ENCODE measurements around the gene DDX23.
"Not testable (repeated sequence)": the region's sequence is repeated elsewhere in the genome, so short reads cannot be mapped to it uniquely, and the experiment has no call there.

The DDX23 gene

DNA sequence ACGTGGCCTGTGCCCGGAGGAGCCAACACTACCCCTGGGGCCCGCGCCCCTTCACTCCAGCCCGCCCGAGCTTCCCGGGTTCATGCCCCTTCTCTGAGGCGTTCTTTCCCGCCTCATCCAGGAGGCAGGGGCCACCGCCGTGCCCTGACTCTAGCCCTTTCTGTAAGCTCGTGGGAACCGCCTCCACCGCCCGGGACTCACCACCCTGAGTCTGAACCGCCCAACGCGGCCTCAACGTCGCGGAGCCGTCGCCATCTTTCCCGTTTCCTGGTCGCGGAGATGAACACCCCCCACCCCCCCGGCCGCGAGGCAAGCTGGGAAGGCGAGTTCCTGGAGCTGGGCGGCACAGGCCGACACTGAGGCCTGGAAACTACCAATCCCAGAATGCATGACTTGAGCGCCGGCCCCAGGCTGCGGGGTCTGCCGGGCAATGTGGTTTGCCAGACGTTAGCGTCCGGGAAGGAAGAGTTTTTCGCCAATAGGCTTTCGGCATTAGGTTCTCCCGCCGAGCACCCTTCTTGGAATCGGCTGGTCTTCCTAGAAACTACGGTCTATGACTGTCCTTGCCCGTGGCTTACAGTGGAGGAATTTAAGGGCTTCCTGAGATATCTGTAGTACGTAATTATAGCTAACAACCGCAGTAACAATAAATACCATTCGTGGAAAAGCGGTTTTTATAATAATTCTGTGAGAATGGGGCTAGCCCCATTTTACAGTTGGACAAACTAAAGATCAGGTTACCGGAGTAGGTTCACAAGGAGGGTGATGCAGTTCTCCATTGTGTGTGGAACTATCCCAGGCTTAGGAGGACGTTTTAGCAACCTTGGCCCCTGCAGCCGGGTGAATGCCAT, at the start of gene DDX23:
TSS of gene DDX23 (minus strand) at position 281 of the 851 bp plus-strand sequence. CDS start 6,381 bp downstream, outside the sequence.
- DNase-seq: peak; percentile 90 to 95

DNA sequence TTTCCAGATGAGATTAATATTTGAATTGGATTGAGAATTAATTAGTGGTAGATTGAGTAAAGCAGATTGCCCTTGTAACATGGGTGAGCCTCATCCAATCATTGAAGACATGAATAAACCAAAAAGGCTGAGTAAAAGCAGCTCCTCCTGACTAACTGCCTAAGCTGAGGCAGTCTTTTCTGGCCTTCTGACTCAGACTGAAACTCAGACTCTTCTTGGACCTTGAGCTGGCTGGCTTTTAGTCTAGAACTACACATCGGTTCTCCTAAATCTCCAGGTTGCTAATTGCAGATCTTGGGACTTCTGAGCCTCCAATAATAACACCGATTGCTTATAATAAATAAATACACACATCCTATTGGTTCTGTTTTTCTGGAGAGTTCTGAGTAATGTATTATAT, 49.3 kb upstream of the DDX23 start:
- DNase-seq: no peak

DNA sequence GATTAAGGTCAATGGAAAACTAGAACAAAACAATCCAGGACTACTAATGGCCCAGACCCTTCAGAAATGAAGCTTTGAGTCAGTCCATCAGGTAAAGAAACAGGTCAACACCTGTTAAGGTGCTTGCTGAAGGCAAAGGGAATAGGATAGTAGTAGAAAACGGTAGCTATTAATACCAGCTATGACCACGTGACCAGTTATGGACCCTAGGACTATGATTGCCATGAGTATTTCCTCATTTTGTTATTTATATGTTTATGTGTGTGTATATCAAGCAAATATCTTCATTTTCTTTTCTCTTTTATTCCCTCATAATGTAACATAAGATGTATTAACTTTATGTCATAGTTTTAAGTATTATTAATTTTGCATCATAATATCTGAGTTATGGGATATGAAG, 47.7 kb upstream of the DDX23 start:
- no peak for DNase-seq

DNA sequence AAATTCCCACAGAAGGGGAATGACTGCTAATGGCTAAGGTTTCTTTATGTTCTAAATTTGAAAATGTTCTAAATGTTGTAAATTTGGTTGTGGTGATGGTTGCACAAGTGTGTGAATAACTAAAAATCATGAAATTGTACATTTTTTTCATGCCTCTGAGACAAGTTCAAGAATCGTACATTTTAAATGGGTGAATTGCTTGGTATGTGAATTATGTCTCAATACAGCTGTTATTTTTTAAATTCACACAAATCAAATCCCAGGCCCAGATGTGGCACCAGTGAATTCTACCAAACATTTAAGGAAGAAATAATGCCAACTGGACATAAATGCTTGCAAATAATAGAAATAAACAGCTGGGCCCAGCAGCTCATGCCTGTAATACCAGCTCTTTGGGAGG, 42.3 kb upstream of the DDX23 start:
- no peak for DNase-seq

DNA sequence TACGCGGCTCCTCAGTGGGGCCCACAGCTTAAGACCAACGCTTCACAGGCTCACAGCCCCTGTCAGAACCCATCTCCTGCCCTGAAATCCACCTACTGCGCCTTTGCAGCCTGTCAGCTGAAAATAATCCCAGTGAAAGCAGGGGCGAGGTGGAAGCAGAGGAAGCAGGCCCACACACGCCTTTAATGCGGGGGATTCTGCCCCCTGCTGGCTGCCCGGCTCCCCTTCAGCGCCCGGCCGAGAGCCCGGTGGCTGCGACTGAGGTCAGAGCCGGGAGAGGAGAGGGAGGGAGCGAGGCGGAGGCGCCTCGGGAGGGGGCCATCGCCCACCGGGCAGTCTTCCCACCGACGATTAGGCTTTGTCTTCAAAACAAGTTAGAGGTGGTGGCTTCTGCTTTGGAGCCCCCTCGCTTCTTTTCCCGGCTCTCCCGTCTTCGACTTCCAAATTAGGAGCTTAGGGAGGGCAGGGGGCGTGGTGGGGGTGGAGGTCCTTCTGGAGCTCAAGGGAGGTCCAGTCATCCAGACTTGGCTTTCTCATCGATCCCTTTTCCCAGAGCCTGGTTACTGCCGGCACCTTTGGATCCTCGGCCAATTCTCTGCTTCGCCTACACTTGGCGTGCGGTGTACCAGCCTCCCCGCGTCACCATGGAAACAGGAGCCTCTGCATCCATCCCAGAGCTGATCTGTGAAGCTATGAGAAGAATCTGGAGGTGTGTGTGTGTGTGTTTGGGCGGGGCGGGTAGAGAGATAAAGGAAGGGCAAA, 38.9 kb upstream of the DDX23 start:
- peak in 1 of 2 experiments; percentile 16 for DNase-seq

DNA sequence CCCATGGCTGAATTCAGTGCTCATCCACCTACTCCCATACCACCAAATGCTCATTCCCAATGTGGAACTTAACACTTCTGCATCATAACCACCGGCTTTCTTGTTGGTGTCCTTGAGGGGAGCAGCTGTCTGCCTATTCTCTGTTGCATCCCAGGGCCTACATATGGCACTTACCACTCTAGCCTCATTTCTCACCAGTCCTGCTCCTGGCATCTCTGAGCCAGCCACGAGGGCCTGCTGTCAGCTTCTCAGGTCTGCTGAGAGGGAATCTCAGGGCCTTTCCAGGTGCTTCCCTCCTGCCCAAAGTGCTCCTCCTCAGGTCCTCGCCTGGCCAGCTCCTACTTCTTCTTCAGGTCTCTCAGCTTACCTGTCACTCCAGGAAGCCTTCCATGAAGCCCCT, 37.7 kb upstream of the DDX23 start:
- DNase-seq: no peak

DNA sequence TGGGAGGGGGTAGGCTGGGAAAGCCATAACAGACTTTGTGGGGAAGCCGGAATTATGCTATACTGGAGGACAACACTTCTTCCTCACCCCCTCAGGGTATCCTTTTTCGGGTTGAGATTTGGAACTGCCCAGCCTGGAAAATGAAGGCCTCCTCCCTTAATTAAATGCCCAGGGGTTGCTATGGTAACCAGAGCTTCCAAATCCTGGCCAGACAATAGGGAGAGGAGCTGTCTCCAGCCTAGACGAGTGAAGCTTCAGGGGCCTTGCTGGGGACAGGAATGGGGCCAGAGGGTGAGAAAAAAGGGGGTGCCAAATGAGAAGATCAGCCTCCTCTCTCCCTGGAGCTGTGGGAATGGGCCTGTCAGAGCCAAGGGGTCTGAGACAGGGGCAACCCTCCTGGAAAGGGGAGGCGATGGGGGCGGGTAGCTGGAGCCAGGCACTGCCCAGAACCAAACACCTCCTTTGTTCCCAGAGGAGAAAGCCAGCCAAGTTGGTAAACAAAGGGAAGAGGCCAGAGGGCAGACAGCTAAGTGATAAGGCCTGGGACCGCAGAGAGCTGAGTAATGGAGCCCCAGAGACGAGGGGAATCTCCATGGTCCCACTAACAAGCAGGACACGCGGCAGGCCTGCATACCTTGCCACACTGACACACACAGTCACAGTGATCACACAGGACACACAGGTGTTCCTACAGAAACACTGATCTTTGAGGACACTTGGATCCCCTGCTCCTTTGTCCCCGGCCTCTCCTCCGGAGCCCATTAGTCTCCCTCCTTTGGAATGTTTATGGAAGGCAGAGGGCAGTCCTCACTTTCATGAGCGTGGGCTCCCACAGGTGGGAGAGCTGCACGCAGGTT, 31.6 kb upstream of the DDX23 start:
- DNase-seq: no peak

DNA sequence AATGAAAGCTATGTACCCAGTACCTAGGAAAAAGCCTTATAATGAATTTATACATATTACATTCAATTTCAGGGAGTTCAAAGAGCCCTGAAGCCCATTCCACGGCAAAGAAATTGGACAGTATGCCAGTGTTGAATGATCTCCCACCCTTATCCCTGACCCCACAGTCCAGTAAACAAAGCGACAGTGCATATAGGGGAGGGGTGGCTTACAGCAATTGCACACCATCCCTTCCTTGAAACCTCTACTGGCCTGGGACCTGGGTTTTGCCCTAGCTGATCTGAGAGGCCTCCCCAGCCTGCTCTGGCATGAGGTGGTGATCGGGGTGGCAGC, 31.0 kb upstream of the DDX23 start:
- no peak for DNase-seq

DNA sequence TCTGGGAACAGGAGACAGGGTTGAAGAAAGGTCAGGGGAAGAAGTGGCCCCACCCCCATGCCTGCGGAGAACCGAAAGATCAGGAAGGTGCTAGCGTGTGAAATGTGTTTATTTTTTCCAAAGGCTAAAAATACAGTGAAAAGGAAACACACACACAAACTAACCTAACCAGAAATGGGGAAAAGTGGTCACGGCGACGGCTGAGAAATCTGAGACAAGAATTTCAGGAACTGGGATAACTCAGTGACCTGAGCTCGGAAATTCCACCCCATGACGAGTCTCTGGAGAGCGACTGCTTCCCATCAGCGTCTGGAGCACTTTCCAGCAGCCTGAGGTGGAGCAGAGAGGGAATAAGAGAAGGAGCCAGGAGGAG, 30.3 kb upstream of the DDX23 start:
- DNase-seq: no peak

DNA sequence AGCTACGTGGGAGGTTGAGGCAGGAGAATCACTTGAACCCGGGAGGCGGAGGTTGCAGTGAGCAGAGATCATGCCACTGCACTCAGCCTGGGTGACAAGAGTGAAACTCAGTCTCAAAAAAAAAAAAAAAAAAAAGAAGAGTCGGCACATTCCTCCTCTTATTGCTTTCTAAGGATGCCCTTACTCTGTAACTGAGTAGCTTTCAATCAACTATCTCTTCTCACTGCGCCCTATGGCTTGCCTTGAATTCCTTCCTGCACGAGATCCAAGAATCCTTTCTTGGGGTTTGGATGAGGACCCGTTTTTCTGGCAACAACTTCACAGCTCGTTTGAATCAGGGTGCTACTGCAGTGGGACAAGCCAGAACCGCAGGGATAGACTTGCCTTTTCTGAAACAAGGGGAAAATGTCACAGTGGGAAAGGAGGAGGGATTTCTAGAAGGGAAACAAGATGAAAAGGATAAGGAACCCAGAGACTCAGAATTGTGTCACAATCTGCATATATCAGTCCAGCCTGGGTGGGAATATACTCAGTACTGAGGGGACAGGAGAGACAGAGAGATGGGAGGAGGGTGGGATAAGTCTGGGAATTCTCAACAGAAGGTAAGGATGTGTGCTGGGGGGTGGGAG, 29.8 kb upstream of the DDX23 start:
- no peak for DNase-seq

DNA sequence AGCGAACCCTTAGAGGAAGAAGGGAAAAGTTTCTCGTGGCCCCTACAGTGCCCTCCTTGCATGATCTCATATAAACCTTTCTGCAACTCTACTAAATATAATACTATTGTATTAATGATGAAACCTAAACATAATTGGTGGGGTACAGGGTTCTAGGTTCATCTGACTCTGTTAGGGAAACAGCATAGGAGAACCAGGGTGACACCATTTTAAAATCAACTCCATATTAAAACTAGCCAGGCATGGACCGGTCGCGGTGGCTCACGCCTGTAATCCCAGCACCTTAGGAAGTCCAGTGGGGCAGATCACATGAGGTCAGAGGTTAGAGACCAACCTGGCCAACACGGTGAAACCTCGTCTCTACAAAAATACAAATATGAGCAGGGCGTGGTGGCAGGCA, 28.7 kb upstream of the DDX23 start:
- no peak for DNase-seq

DNA sequence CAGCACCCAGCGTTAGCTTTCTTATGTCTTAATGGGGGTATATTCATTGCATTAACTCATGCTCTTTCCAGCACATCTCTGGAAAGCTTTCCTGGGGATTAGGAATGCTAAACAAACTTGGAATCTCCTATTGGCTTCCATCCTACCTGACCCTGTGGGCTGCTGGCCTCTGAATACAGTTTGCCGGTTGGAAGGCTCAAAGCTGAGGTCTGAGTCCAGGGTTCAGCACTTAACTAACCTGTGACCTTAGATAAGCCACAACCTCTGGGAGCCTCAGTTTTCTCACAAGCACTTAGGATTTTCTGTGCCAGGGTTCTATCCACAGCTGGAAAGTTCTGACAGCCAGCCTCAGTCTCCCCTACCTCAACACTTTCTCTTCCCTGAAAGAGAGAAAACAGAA, 26.6 kb upstream of the DDX23 start:
- DNase-seq: no peak

DNA sequence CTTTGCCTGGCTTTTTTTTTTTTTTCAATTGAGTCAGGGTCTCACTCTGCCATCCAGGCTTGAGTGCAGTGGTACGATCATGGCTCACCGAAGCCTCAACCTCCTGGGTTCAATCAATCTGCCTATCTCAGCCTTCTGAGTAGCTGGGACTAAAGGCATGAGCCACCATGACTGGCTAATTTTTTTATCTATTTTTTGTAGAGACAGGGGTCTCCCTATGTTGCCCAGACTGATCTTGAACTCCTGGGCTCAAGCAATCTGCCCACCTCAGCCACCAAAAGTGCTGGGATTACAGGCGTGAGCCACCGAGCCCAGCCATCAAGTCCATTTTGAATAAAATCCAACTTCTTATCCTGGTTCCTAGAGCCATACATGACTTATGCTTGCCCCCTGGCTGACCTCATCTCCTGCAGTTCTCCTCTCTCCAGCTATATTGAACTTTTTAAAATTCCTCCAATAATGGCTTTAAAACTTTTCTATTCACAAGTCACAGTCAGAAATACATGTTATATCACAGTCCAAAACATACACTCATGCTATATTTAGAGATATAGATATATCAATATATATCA, 24.1 kb upstream of the DDX23 start:
- no peak for DNase-seq

DNA sequence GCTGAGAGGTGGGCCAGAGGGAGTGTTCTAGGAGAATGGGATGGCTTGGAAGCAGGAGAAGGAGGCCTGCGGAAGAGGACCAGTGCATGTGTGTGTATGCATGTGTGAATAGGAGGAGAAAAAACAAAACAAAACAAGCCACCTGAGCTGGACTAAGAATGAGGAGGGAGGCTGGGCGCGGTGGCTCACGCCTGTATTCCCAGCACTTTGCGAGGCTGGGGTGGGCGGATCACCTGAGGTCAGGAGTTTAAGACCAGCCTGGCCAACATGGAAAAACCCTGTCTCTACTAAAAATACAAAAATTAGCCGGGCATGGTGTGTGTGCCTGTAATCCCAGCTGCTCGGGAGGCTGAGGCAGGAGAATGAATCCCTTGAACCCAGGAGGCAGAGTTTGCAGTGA, 21.6 kb upstream of the DDX23 start:
- DNase-seq: not testable (repeated sequence)

DNA sequence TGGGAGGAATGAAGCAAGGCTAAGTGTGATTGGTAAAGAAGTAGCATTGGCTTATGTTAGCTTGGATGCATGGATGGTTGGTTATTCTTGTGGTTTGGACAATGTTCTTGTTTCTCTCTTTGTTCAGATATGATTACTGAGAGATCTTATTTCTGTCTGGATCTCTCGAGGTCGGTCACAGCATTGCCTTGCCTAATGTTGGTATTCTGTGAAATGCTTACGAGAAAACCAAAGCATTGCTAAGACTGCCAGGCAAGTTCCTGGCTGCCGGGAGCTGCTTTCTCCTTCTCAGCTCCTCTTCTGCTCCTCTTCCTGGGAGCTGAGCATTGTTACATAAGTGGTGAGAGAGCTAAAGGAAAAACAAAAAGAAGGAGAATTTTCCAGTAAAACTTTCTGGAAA, 21.1 kb upstream of the DDX23 start:
- no peak for DNase-seq

DNA sequence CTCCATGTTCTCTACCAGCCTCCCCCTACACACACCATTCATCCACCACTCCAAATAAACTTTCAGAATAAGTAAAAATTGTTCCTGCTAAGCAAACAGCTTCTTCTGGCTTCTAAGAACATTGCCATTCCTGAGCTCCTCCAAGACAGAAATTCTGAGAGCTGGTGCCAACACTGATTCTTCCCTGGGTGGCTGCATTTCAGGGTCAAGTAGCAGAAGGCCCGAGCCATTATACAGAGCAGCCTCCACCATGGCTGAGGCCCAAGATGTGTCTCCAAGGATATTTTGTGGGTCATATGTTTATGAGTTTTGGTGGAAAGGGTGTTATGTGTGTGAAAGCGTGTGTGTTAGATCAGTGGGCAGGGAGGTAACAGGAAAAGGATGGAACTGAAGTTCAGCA, 17.2 kb upstream of the DDX23 start:
- DNase-seq: no peak

DNA sequence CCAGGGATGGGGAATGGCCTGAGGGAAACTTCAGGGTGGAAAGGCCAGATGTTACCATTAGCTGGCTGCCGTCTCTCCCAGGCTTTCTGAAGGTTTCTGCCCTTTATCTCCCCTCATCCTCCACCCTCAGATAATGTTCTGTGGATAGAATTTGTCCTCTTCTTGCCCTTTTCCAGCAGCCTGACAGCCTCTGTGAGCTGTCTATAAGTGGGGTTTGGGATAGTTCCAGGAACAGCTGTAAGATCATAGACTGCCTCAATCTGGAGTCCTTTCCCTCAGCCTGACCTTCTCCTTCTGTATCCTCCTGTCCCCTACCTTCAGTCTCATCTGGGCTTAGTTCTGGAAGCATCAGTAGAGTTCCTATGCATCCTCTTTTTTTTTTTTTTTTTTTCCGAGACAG, 16.5 kb upstream of the DDX23 start:
- DNase-seq: no peak

DNA sequence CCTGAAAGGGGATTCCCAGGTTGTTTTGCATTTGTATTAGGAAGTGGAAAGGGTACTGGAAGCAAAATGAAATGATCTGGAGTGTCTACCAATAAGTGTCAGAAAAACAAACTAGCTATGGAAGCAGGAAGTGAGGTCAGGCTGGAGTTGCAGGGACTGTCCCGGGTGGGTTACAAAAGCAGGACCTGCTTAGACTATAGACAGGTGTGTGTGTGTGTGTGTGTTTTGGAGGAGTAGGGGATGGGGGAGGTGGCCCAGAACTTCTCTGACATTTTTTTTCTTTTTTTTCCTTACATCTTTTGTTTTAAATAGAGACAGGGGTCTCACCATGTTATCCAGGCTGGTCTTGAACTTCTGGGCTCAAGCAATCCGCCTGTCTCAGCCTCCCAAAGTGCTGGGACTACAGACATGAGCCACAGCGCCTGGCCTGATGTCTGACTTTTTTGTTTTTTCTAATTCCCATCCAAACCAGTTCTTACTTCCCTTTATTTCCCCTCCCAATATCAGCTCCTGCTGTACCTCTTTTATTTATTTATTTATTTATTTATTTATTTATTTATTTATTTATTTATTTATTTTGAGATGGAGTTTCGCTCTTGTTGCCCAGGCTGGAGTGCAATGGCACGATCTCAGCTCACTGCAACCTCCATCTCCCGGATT, 14.2 kb upstream of the DDX23 start:
- DNase-seq: no peak

DNA sequence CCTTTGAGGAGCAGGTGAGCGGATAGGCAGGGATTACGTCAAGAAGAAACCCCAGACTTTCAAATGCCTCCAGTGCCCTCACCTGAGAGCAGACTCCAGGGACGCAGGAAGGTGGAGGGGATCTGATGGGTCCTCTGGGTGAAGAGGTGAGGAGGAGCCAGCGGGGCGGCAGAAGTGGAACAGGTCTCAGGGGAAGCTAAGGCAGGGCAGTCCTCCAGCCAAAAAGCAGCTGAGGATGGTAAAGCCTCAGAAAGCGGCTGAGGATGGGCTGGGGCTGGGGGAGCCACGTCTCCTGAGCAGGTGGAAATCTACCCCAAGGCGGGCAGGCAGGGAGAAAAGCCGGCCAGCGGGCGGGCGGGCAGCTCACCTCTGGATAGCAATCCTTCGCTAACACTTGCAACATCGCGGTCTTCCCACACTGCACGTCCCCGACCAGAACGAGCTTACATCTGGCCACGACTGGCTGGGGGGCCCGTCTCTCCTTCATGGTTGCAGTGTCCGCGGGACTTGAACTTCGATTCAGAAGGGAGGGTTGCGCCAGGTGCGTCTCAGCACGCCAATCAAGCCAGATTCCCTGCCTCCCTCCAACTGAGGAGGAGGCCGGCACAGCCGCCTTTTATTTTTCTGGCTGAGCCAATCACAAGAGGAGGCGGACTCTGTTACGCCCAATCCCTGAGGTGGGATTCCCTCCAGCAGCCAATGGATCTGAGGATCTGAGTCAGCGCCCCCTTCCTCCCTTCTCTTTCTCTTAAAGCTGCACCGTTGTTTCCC, 13.5 kb upstream of the DDX23 start, which contains the start of gene RND1:
TSS of gene RND1 (minus strand) at position 590 of the 771 bp plus-strand sequence. CDS start at position 487, 103 bp downstream.
- DNase-seq: peak in 1 of 2 experiments; percentile 67

DNA sequence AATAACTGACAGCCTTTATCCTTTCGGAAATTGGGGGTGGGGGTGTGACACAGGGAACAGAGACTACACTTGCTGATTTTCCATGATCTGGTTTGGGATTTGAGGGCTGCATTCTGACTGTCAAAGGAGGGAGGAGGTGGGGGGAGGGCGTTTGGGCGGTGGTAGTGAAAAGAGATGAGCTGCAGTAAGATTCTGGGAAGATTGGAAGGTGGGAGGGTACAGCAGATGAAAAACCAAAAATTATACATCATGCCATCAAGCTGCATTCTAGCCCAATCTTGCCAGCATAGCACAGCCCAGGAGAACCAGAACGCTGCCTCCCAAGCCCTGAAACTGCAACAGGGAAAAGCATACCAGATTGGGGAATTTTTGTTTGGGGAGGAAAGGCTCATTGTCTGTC, 11.3 kb upstream of the DDX23 start:
- DNase-seq: no peak

DNA sequence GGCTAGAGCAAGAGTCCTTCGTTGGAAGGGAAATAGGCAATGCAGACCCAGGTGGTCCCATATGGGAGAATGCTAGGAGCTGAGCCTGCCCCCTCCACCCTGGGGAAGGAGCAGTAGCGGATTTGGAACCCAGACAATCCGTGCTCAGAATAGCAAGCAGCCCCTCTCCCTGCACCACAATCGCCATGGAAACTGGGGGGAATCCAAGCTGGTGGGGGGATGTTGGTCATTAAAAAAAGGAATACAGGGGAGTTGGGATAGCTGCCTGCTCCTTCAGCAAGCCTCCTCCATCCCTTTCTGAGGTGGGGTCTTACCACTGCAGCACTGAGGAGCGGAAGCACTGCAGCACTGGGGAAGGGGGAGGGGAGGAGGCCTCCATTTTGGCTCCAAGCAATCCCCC, 10.8 kb upstream of the DDX23 start:
- DNase-seq: no peak
